Stimulated activated CD8-positive, alpha-beta memory T cell treated with anti-CD3 and anti-CD28 coated beads, Interleukin-15, amount 100 ng/mL, for 4 hours (primary cell): ENCODE results near the gene OSBPL2.

ENCODE experiments used
- DNase-seq, 2 donors: peaks; one replicate each; pipeline ENCODE4 v3.0.0-alpha.2; 2020; ENCODE audit warnings: low read depth in 2 of 2

Gene OSBPL2

DNA sequence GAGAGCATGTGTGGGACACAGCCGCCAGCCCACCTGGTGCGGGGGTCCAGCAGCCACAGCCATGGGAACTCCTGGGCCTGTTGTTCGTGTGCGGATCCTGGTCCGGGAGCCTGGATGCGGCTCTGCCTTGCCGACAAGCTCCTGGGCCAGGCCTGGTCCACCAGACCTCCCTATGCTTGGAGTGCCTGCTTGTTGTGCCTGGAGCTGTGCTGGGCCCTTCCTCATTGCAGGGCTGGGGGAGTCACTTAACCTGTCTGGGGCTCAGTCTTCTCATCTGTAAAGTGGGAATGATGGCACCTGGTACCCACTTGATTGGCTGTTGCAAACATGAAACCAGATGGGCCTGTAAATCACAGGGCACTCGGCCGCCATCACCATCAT is 2.6 kb upstream of the OSBPL2 start:
- no peak for DNase-seq

- DNase-seq: no peak
These were observed 2.1 kb upstream of the OSBPL2 start for GRCh38 chr20:62236200-62236599.

- no peak for DNase-seq
These were observed 1.4 kb upstream of the OSBPL2 start for GRCh38 chr20:62236766-62237513.

DNA sequence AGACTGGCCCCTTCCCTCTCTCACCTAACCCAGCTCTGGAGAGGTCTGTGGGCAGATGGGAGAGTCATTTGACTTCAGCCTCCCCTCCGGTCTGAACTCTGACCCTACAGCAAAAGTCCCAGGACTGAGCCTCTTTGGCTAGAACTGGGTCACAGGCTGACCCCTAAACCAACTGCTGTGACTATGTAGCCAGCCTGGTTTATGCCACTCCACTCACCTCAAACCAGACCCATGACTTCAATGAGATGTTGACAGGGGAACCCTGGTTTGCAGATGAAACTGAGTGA is 864 bp upstream of the OSBPL2 start:
- no peak for DNase-seq

- no peak for DNase-seq
These were observed 402 bp downstream of the OSBPL2 start for GRCh38 chr20:62238569-62239277.

- no peak for DNase-seq
These were observed 1.1 kb downstream of the OSBPL2 start for GRCh38 chr20:62239278-62239879.

GRCh38 chr20:62240020-62240685 is 1.8 kb downstream of the OSBPL2 start:
- no peak for DNase-seq

GRCh38 chr20:62241506-62241905 is 3.2 kb downstream of the OSBPL2 start:
- DNase-seq: no peak

DNA sequence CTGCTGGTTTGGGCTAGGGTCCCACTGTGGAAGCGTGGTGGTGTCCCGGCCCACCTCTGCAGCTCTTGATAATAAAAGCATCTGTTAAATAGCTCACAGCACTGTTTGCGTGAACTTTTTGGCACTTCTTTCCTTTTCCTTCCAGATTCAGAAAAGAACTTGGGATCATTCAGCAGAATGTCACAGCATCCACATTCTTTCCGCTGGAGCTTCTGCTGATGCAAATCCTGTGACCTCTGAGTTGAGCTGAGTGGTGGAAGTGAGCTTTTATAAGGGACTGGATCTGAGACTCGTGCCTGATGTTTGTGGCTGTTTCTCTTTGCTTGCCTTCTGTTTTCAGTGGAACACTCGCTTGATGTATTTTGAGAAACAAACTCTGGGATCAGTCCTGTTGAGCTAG is 3.9 kb downstream of the OSBPL2 start:
- no peak for DNase-seq

- DNase-seq: no peak
These were observed 4.8 kb downstream of the OSBPL2 start for GRCh38 chr20:62243106-62243505.

GRCh38 chr20:62243906-62244515 is 5.7 kb downstream of the OSBPL2 start:
- DNase-seq: no peak

- DNase-seq: no peak
These were observed 6.4 kb downstream of the OSBPL2 start for GRCh38 chr20:62244644-62245108.

- DNase-seq: no peak
These were observed 7.6 kb downstream of the OSBPL2 start for GRCh38 chr20:62245911-62246280.

DNA sequence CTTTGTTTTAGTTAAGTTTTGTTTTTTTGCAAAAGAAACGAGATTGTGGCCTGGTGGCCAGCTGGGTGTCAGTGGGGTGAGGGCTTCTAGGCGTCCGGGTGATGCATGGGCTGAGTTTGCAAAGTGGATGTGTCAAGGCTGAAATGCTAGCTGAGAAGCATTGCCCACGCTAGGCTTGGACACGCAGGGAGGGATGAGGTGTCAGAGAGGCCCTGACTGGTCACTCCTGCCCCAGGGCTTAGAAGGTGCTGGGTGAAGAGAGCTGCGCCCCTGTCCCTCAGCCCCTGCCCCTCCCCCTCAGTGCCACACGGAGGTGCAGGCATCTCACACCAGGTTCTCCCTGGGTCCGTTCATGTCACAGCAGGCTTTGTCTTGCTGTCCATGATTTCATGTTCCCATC is 8.1 kb downstream of the OSBPL2 start:
- DNase-seq: no peak

DNA sequence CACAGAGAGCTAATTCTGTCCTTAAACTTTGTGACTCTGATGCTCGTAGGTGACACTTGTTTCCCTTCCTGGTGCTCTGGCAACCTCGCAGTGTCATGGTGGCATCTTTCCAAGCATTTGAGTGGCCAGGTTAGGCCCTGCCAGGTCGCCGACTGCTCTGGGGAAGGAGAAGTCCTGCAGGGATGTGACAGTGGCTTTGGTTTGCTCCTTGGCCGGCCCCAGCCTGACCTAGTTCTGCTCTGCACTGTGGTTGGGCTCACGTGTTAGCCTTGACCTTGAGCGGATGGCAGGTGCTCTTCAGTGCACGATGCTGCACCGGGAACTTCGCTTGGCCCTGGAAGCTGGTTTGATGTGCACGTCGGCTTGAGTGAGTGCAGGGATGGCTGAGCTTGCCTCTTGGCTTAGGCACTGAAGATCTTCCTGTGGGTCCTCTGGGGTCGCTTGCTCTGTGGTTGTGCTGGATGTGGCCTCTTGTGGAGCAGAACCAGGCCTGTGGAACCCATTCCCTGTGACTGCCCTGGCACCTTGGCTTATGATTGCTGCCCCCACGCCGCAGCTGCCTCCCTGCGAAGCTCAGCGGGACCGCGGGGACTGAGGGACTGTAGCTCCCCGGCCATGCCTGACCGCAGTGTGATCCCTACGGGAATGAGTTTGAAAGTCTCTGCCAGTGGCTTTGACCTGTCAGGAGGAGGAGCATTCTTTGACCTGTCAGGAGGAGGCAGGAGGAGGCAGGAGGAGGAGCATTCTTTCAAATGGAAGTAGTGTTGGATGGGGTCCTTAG is 8.7 kb downstream of the OSBPL2 start:
- no peak for DNase-seq

DNA sequence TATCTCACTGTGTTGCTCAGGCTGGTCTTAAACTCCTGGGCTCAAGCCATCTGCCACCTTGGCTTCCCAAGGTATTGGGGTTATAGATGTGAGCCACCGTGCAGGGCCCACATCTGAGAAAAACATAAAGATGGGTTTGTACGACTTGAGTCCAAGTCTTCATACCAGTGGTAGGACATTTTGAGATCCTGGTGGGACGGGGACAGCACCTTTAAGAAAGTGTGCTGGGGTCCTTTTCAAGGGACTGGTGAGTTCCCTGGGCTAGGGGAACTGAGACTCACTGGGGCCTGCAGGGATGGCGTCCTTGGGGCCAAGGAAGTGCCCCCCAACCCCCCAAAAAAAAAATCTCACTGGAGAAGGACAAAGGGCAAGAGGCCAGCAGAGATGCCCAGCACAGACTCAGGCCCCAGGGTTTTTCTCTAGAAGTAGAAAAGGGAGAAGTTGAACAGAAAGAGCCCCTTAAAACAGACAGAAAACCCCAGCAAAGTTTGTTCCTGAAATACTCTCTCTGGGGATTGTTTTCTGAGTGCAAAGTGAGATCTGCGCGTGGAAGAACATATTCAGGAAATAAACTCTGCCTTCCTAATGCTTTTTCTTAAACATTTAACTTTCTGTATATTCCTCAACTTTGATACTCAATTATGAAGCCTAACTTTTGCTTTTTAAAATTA is 10.7 kb downstream of the OSBPL2 start:
- no peak for DNase-seq

DNA sequence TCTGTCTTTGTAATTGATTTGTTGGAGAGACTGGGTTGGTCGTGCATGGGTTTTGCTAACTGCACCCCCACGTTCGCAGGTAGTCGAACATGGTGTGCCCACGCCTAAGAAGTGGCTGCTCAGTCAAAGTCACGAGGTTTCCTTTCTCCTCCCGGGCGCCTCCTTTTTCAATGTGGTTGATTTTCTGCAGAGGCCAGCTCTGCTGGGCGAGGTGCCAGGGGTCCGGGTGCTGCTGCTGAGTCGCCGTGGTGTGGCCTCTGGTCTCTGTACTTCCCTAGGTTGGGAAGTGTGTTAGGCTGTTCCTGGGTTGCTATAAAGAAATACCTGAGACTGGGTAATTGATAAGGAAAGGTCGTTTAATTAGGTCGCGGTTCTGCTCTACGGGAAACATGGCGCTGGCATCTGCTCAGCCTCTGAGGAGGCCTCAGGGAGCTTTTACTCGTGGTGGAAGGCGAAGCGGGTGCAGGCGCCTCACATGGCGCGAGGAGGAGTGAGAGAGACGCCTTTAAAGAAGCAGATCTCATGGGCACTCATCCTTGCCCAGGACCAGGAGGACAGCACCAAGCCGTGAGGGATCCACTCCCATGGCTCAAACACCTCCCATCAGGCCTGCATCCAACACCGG is 14.1 kb downstream of the OSBPL2 start:
- no peak for DNase-seq

- no peak for DNase-seq
These were observed 15.1 kb downstream of the OSBPL2 start for GRCh38 chr20:62253398-62253797.

GRCh38 chr20:62254021-62254724 is 15.9 kb downstream of the OSBPL2 start:
- no peak for DNase-seq

- no peak for DNase-seq
These were observed 17.7 kb downstream of the OSBPL2 start for GRCh38 chr20:62255976-62256375.
